GM04504 (cell line): ENCODE results near the gene VRK1.

Experiments used
- DNase-seq: peaks from one replicate; pipeline ENCODE4 v3.0.0-alpha.2; 2012; ENCODE audit warnings: low read depth

VRK1 gene

GRCh38 chr14:96826818-96827217 lies 29.6 kb downstream of the VRK1 start:
- DNase-seq = no peak

GRCh38 chr14:96827290-96827689 lies 30.1 kb downstream of the VRK1 start:
- DNase-seq = no peak

GRCh38 chr14:96829791-96830190 lies 32.6 kb downstream of the VRK1 start:
- DNase-seq = no peak

GRCh38 chr14:96830946-96831345 lies 33.8 kb downstream of the VRK1 start:
- no peak for DNase-seq

GRCh38 chr14:96832351-96832750 lies 35.2 kb downstream of the VRK1 start:
- no peak for DNase-seq

- no peak for DNase-seq
Observed at GRCh38 chr14:96838449-96838848, 41.3 kb downstream of the VRK1 start.

- no peak for DNase-seq
Observed at GRCh38 chr14:96839251-96839650, 42.1 kb downstream of the VRK1 start.

- DNase-seq = no peak
Observed at GRCh38 chr14:96843137-96843536, 46.0 kb downstream of the VRK1 start.

- DNase-seq = no peak
Observed at GRCh38 chr14:96844857-96845570, 47.8 kb downstream of the VRK1 start.

GRCh38 chr14:96847451-96847850 lies 50.3 kb downstream of the VRK1 start:
- no peak for DNase-seq

- no peak for DNase-seq
Observed at GRCh38 chr14:96848011-96848410, 50.8 kb downstream of the VRK1 start.

GRCh38 chr14:96849733-96850132 lies 52.6 kb downstream of the VRK1 start:
- DNase-seq = no peak

- no peak for DNase-seq
Observed at GRCh38 chr14:96851694-96852381, 54.7 kb downstream of the VRK1 start.

- peak; percentile 9 for DNase-seq
Observed at GRCh38 chr14:96852823-96853422, 55.7 kb downstream of the VRK1 start.

- no peak for DNase-seq
Observed at GRCh38 chr14:96858643-96859042, 61.5 kb downstream of the VRK1 start.

GRCh38 chr14:96861568-96862310 lies 64.6 kb downstream of the VRK1 start:
- no peak for DNase-seq

- DNase-seq = no peak
Observed at GRCh38 chr14:96863327-96863985, 66.3 kb downstream of the VRK1 start.

- DNase-seq = no peak
Observed at GRCh38 chr14:96863986-96864330, 66.8 kb downstream of the VRK1 start.

- no peak for DNase-seq
Observed at GRCh38 chr14:96867634-96868033, 70.5 kb downstream of the VRK1 start.

GRCh38 chr14:96874127-96874526 lies 76.9 kb downstream of the VRK1 start:
- DNase-seq = no peak

GRCh38 chr14:96876747-96877146 lies 79.6 kb downstream of the VRK1 start:
- no peak for DNase-seq

GRCh38 chr14:96881713-96882112 lies 84.5 kb downstream of the VRK1 start:
- DNase-seq = no peak
